ENCODE results near the gene MX2. TPM values are rescaled to one million over a fixed set of nuclear protein-coding genes. Genes with fewer than 3 reads are reported as not detected.

Gene MX2
- total RNA-seq, 1 donor from 2014 or later, result 0.59 TPM

- DNase-seq (ENCODE audit: low read depth, low spot score), result no peak
Observed at GRCh38 chr21:41433566-41433965, 71.7 kb downstream of the MX2 start.

GRCh38 chr21:41435706-41436105 lies 73.9 kb downstream of the MX2 start:
- no peak for DNase-seq (ENCODE audit: low read depth, low spot score)

DNA sequence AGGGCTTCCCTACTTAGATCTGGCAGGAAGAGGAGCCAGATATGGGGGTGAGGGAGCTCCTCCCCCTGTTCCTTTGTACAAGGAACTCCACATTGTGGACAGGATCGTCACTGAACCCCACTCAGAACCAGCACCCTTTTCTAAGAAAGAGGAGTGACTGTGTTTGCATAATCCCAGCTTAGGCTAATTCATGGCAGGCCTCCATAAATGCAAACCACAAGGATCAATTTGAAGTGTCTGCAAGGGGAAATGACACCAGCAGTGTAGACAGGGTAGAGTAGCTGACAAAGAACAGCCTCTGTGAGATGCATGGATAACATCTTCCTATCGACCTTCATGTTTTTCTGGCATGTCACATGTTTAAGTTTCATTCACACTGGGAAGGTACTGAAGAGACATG lies 75.9 kb downstream of the MX2 start:
- no peak for DNase-seq (ENCODE audit: low read depth, low spot score)

- DNase-seq (ENCODE audit: low read depth, low spot score), result no peak
Observed at GRCh38 chr21:41438425-41439113, 76.7 kb downstream of the MX2 start.

- DNase-seq (ENCODE audit: low read depth, low spot score), result no peak
Observed at GRCh38 chr21:41439248-41439647, 77.4 kb downstream of the MX2 start.

DNA sequence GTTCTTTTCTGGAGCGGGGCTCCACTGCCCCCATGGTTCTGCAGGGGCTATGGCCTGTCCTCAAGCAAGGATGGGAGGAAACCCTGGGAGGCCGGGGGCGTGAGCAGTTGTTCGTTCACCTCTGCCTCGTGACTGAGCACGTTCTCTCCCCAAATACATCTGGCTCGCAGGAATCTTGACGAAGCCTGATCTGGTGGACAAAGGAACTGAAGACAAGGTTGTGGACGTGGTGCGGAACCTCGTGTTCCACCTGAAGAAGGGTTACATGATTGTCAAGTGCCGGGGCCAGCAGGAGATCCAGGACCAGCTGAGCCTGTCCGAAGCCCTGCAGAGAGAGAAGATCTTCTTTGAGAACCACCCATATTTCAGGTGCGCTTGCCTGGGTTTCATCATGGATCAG lies 79.7 kb downstream of the MX2 start:
- no peak for DNase-seq (ENCODE audit: low read depth, low spot score)

- DNase-seq (ENCODE audit: low read depth, low spot score), result no peak
Observed at GRCh38 chr21:41442481-41443186, 80.8 kb downstream of the MX2 start.

GRCh38 chr21:41443562-41443961 lies 81.7 kb downstream of the MX2 start:
- DNase-seq (ENCODE audit: low read depth, low spot score), result no peak

DNA sequence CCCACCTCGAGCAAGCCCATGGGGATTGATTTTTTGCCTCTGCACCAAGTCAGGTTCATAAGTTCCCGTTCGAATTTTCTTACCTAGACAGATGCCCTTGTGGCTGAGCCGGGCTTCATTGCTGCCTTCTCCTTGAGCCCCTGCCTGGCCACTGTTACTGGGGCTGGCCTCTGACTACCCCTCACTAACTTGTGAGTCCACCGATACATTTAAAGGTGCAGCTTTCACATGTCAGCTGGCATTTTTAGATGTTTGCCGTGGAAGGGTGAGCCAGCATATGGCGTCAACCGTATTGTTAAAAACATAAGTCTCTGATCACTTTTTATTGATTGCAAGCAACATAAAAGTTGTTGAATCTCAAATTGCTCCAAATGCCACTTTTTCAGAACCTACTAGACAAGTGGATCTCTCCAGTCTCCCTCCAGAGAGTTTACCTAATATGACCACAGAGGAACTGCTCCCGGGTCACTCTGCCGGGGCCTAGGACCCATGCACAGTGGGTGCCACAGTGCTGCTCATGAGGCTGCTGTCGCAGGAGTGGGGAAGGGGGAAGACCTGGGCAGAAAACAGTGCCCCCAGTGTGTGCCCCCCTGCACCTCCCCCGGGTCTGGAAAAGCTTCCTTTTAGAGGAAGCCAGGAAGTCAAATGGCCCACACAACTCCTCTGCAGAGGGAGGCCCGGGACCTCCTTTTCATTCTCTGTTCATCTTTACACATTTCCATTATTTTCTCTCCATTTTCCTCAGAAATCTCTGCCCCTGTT lies 83.1 kb downstream of the MX2 start:
- no peak for DNase-seq (ENCODE audit: low read depth, low spot score)

DNA sequence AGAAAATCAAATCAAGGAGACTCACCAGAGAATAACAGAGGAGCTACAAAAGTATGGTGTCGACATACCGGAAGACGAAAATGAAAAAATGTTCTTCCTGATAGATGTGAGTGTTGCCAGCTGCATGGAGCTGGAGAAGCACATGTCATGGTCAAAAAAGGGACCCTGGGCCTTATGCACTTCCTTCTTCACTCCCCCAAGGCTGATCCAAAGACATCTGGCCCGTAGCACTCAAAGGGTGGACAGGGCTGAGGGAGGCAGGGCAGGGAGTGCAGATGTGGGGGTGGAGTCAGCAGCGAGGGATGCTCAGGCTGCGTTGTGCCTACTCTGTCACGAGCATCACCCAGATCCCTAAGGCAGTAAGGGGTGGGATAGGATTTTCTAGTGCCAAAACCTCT lies 83.6 kb downstream of the MX2 start:
- DNase-seq (ENCODE audit: low read depth, low spot score), result no peak

- no peak for DNase-seq (ENCODE audit: low read depth, low spot score)
Observed at GRCh38 chr21:41446586-41446985, 84.8 kb downstream of the MX2 start.

DNA sequence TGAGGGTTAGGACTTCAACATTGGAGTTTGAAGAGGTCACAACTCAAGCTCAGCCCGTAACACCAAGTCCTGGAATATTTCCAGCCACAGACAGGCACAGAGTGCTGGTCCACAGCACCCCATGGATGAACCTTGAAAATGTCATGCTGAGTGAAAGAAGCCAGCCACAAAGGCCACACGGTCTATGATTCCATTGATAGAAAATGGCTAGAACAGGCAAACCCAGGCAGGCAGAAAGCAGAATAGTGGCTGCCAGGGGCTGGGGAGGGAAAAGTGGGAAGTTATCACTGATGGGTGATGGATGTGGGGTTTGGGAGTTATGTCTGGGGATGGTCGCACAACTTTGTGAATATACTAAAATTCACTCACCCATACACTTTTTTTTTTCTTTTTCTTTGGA lies 85.5 kb downstream of the MX2 start:
- DNase-seq (ENCODE audit: low read depth, low spot score), result no peak

DNA sequence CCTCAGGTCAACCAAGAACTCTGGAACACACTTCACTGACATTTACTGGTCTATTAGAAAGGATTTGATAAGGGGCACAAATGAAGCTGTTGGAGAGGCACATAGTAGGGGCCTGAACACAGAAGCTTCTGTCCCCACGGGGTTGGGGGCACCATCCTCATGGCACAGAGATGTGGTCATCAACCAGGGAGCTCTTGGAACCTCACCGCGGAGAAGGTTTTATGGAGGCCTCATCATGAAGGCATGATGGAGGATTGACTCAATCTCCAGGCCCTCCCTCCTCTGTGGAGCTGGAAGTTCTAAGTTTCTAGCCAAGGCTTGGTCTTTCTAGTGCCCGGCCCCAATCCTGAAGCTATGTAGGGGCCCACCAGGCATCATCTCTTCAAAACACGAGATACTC lies 87.8 kb downstream of the MX2 start:
- DNase-seq (ENCODE audit: low read depth, low spot score), result no peak

GRCh38 chr21:41451753-41452676 lies 90.2 kb downstream of the MX2 start:
- DNase-seq (ENCODE audit: low read depth, low spot score), result no peak

DNA sequence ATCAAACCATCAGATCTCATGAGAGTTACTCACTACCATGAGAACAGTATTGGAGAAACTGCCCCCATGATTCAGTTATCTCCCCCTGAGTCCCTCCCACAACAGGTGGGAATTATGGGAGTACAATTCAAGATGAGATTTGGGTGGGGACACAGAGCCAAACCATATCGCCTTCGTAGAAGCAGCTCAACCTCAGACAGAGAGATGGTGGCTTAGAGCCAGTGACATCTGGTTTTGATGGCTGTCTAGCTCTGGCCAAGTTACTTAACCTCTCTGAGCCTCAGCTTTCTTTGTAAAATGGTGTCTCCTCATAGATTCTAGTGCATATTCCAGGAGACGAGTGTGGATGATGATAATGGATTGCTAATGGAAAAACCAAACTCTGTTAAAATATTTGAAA lies 91.4 kb downstream of the MX2 start:
- no peak for DNase-seq (ENCODE audit: low read depth, low spot score)

DNA sequence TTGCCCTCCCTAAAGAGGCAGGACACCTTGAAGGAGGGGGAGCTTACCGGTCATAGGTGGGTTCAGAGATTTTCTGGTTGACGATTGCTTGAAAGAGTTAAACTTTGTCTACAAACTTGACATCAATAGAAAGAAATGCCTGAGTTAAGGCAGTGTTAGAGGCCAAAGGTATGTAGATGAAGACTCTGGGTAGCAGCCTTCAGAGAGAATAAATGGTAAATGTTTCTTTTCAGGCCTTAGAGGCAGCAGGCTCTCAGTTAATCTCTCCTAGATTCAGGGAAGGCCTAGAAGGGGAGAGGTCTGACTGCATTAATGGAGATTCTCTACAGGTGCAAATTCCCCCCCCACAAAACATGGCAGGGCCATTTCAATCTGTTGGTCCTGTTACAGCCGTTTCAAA lies 91.9 kb downstream of the MX2 start:
- DNase-seq (ENCODE audit: low read depth, low spot score), result no peak

DNA sequence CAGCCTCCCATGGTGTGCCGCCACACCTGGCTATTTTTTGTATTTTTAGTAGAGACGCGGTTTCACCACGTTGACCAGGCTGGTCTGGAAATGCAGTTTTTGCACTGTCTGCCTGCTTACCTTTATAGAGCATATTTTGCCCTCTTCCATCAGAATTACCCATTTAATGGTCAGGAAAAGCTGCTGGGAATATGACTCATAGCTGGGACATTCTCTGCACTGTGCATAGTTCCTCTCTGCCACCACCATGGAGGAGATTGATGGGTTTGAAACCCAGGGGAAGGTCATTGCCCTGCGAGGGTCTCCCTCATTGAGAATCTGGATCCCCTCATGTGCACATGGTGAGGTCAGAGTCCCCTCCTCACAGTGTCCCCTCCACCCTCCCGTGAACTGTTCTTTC lies 96.3 kb downstream of the MX2 start:
- DNase-seq (ENCODE audit: low read depth, low spot score), result no peak

DNA sequence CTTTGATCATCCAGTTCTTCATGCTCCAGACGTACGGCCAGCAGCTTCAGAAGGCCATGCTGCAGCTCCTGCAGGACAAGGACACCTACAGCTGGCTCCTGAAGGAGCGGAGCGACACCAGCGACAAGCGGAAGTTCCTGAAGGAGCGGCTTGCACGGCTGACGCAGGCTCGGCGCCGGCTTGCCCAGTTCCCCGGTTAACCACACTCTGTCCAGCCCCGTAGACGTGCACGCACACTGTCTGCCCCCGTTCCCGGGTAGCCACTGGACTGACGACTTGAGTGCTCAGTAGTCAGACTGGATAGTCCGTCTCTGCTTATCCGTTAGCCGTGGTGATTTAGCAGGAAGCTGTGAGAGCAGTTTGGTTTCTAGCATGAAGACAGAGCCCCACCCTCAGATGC lies 96.7 kb downstream of the MX2 start:
- no peak for DNase-seq (ENCODE audit: low read depth, low spot score)
